DMS53 treated with DMSO at 0.1 percent for 48 hours (cell line): ENCODE data around the gene ARHGEF38.
A peak's percentile ranks its signal among the peaks of the same experiment; 100 is the strongest.
"Not testable (repeated sequence)": the region's sequence is repeated elsewhere in the genome, so short reads cannot be mapped to it uniquely, and the experiment has no call there.

Experiments used
- DNase-seq: peaks from one replicate; lab custom pipeline; 2025; ENCODE audit not compliant: unreplicated experiment; lab: John Stamatoyannopoulos, UW

The ARHGEF38 gene

DNA sequence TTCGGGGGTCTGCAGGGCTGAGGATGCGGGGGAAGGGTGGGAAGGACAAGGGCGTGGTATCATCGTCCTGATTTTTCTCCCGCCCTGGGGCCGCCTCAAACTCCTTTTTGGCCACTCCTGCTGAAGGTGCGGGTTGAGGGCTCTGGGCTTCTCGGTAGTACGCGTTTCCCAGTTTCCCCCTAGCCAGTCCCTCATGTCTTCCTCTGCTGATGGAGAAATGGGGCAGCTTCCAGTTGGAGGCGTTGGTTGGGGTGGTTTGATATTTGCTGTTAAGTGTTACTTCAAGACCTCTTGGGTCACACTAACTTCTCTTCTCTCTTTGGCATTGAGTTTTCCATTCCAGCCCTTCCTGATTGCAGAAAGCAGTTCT lies 156.6 kb downstream of the ARHGEF38 start:
- DNase-seq: no peak

GRCh38 chr4:105710012-105710600 lies 157.7 kb downstream of the ARHGEF38 start:
- DNase-seq: no peak

- DNase-seq: no peak
Observed at GRCh38 chr4:105710678-105711077, 158.3 kb downstream of the ARHGEF38 start.

GRCh38 chr4:105712766-105713165 lies 160.3 kb downstream of the ARHGEF38 start:
- no peak for DNase-seq

- no peak for DNase-seq
Observed at GRCh38 chr4:105714071-105714521, 161.7 kb downstream of the ARHGEF38 start.

DNA sequence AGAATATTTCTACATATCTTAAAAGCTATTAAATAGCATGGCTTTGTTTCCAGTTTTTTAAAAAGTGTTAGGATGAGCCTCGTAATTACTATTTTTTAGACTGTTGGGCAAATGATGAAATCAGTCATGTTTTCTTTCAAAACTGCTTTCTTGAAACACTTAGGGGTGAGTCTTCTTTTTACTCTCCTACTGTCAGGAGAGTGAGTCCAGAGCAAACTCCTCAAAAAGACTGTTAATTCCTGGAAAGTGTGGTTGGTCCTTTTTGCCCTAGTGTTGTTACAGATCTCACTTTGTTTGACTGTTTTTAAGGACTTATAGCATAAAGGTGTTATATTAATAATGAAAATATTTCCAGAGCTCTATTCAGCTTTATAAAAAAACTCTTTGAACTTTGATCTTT lies 162.5 kb downstream of the ARHGEF38 start:
- DNase-seq: no peak

- DNase-seq: peak; percentile 33
Observed at GRCh38 chr4:105715692-105716278, 163.4 kb downstream of the ARHGEF38 start.

GRCh38 chr4:105719204-105719603 lies 166.8 kb downstream of the ARHGEF38 start:
- no peak for DNase-seq

DNA sequence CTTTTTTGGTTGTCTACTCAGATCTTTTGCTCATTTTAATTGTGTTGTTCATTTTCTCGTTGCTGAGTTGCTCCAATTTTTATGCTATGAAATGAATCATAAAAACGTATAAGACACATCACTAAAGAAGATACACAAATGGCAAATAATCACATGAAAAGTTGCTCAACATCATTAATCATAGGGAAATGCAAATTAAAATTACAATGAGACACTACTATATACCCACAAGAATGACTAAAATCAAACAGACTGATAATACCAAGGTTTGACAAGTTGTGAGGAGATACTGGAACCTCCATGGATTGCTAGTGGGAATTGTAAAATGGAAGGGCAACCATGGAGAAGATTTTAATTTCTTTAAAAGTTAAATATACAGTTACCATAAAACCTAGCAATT lies 173.2 kb downstream of the ARHGEF38 start:
- no peak for DNase-seq

- DNase-seq: not testable (repeated sequence)
Observed at GRCh38 chr4:105729895-105730294, 177.5 kb downstream of the ARHGEF38 start.
